Endodermal cell (in vitro differentiated cells): ENCODE results near the gene GAGE12J. TPM values are rescaled to one million over a fixed set of nuclear protein-coding genes. Genes with fewer than 3 reads are reported as not detected.
"Not testable (repeated sequence)": the region's sequence is repeated elsewhere in the genome, so short reads cannot be mapped to it uniquely, and the experiment has no call there.

ENCODE experiments used
- DNase-seq: peaks from one replicate; pipeline ENCODE4 v3.0.0-alpha.2; 2017
- H3K27ac ChIP-seq: 2 replicates; pipeline ENCODE4 v1.5.1; 2013; ENCODE audit warnings: mild to moderate bottlenecking, low read depth, low read length, moderate library complexity
- H3K27me3 ChIP-seq: 2 replicates; pipeline ENCODE4 v1.6.1; 2013; ENCODE audit warnings: mild to moderate bottlenecking, low read length, moderate library complexity; ENCODE audit not compliant: insufficient read depth, control insufficient read depth, poor library complexity, severe bottlenecking
- H3K36me3 ChIP-seq: 2 replicates; pipeline ENCODE4 v1.7.0; 2013; ENCODE audit warnings: mild to moderate bottlenecking, low read length, moderate library complexity; ENCODE audit not compliant: control insufficient read depth, insufficient read depth
- H3K4me1 ChIP-seq: one replicate; pipeline ENCODE4 v1.7.0; 2013; ENCODE audit warnings: low read length; ENCODE audit not compliant: control insufficient read depth, insufficient read depth
- H3K4me3 ChIP-seq: 2 replicates; pipeline ENCODE4 v1.5.1; 2013; ENCODE audit warnings: mild to moderate bottlenecking, low read length, moderate library complexity
- H3K9ac ChIP-seq: 2 replicates; pipeline ENCODE4 v1.6.1; 2013; ENCODE audit warnings: mild to moderate bottlenecking, low read length, moderate library complexity; ENCODE audit not compliant: poor library complexity, severe bottlenecking; ENCODE audit errors: extremely low read depth
- H3K9me3 ChIP-seq: 2 replicates; pipeline ENCODE4 v1.6.1; 2013; ENCODE audit warnings: mild to moderate bottlenecking, low read length, moderate library complexity; ENCODE audit not compliant: control insufficient read depth
- H3K27ac Mint-ChIP-seq: 2 replicates; pipeline ENCODE4 v1.8.0; 2020; ENCODE audit warnings: mixed read lengths
- H3K27me3 Mint-ChIP-seq: 2 replicates; pipeline ENCODE4 v1.8.0; 2021; ENCODE audit warnings: mild to moderate bottlenecking, mixed read lengths; ENCODE audit not compliant: insufficient read depth
- H3K36me3 Mint-ChIP-seq: 2 replicates; pipeline ENCODE4 v1.8.0; 2020; ENCODE audit warnings: low read depth, mixed read lengths
- H3K4me1 Mint-ChIP-seq: 2 replicates; pipeline ENCODE4 v1.8.0; 2020; ENCODE audit warnings: mixed read lengths
- H3K4me3 Mint-ChIP-seq: 2 replicates; pipeline ENCODE4 v1.8.0; 2020; ENCODE audit warnings: mild to moderate bottlenecking, moderate library complexity, mixed read lengths
- H3K9me3 Mint-ChIP-seq: 2 replicates; pipeline ENCODE4 v1.8.0; 2020; ENCODE audit warnings: mild to moderate bottlenecking, mixed read lengths
- CTCF ChIP-seq: fragments of 200-600 bp; sonication (generic); conservative IDR thresholded peaks from 2 replicates; pipeline ENCODE4 v1.5.0; 2021; ENCODE audit warnings: antibody characterized with exemption, mild to moderate bottlenecking
- WGBS, 2 experiments: methylation state at CpG; one replicate each; pipeline versions ENCODE4 v1.1.5 to v1.1.7; 2013; ENCODE audit warnings: missing lambda C conversion rate in 2 of 2, mixed read lengths in 1 of 2; ENCODE audit not compliant: insufficient coverage in 1 of 2, insufficient read length in 1 of 2; 5-methylcytosine and 5-hydroxymethylcytosine counted together
- total RNA-seq, 2 donors: library from RNA; stranded (reverse); fragmentation: NEBNext Ultra II Directional in 1 of 2; extraction: Animal tissue kit (Norgen Biotek cat#: 25700) in 1 of 2; gene quantifications; 2 replicates in 1 of 2; 3 replicates in 1 of 2; pipeline ENCODE4 v1.2.1, GENCODE V29; 2021

GAGE12J gene
- total RNA-seq, 2 donors from 2014 or later = not detected

- Mint-ChIP-seq H3K36me3 (no peaks in the 10 kb centered on the region), H3K9me3 (peaks cover 53% of the 10 kb centered on the region), H3K27me3 (no peaks in the 10 kb centered on the region), H3K27ac (no peak overlapping the region), H3K4me3 (no peak overlapping the region), H3K4me1 (peaks cover 2% of the 10 kb centered on the region)
- WGBS, 2 experiments = 78 to 100% methylated on average over 1 to 2 of the region's 2 CpGs
- Histone ChIP-seq H3K27me3 (no peaks in the 10 kb centered on the region), H3K4me1 (no peaks in the 10 kb centered on the region), H3K27ac (no peak overlapping the region), H3K9ac (no peak overlapping the region), H3K4me3 (no peak overlapping the region), H3K36me3 (no peaks in the 10 kb centered on the region), H3K9me3 (no peaks in the 10 kb centered on the region)
- DNase-seq = no peak
- TF ChIP-seq CTCF = no peak
Measured at GRCh38 chrX:49312176-49312575, 9.7 kb upstream of the GAGE12J start.

- TF ChIP-seq CTCF = no peak
- Mint-ChIP-seq H3K9me3 (peaks cover 35% of the 10 kb centered on the region), H3K4me1 (no peaks in the 10 kb centered on the region), H3K4me3 (no peak overlapping the region), H3K27ac (no peak overlapping the region), H3K36me3 (no peaks in the 10 kb centered on the region), H3K27me3 (no peaks in the 10 kb centered on the region)
- H3K4me1 ChIP-seq = no peaks in the 10 kb centered on the region
- no peak overlapping the region for H3K9ac ChIP-seq
- no peak overlapping the region for H3K27ac ChIP-seq
- H3K9me3 ChIP-seq = no peaks in the 10 kb centered on the region
- H3K4me3 ChIP-seq = no peak overlapping the region
- no peaks in the 10 kb centered on the region for H3K27me3 ChIP-seq
- H3K36me3 ChIP-seq = no peaks in the 10 kb centered on the region
- no peak for DNase-seq
- 84% methylated on average over 4 of the region's 4 CpGs; no CpG with 5 or more reads in 1 of the 2 experiments for WGBS, 2 experiments
Measured at GRCh38 chrX:49316085-49316484, 5.8 kb upstream of the GAGE12J start.

GRCh38 chrX:49322266-49322665 lies 429 bp downstream of the GAGE12J start:
- H3K27ac Mint-ChIP-seq = not testable (repeated sequence)
- 100% methylated on average over 3 of the region's 27 CpGs; no CpG with 5 or more reads in 1 of the 2 experiments for WGBS, 2 experiments

GRCh38 chrX:49323735-49324134 lies 1.9 kb downstream of the GAGE12J start:
- H3K36me3 Mint-ChIP-seq, H3K27ac Mint-ChIP-seq, H3K27ac ChIP-seq, H3K9ac ChIP-seq, DNase-seq, H3K9me3 Mint-ChIP-seq, H3K4me1 ChIP-seq, H3K9me3 ChIP-seq, H3K4me3 ChIP-seq, H3K27me3 Mint-ChIP-seq, H3K36me3 ChIP-seq, H3K4me1 Mint-ChIP-seq, H3K4me3 Mint-ChIP-seq, H3K27me3 ChIP-seq: not testable (repeated sequence)
- WGBS, 2 experiments = no CpG with 5 or more reads among the region's 7 CpGs

More at GRCh38 chrX:49322266-49322665, 429 bp downstream of the GAGE12J start:
- not testable (repeated sequence) for H3K36me3 Mint-ChIP-seq, DNase-seq, H3K4me3 ChIP-seq, H3K4me1 ChIP-seq, H3K36me3 ChIP-seq, H3K4me1 Mint-ChIP-seq, H3K4me3 Mint-ChIP-seq, H3K27me3 Mint-ChIP-seq, H3K27ac ChIP-seq, H3K9ac ChIP-seq, H3K9me3 Mint-ChIP-seq, H3K9me3 ChIP-seq, H3K27me3 ChIP-seq

GRCh38 chrX:49330421-49330820 lies 8.6 kb downstream of the GAGE12J start:
- H3K27me3 Mint-ChIP-seq, H3K27me3 ChIP-seq, H3K4me3 Mint-ChIP-seq, H3K4me1 ChIP-seq, H3K9me3 Mint-ChIP-seq, DNase-seq, H3K36me3 ChIP-seq, H3K27ac ChIP-seq, H3K36me3 Mint-ChIP-seq, H3K4me1 Mint-ChIP-seq, H3K9me3 ChIP-seq, H3K27ac Mint-ChIP-seq, H3K4me3 ChIP-seq, H3K9ac ChIP-seq: not testable (repeated sequence)
- no CpG with 5 or more reads among the region's 11 CpGs for WGBS, 2 experiments

GRCh38 chrX:49331282-49331681 lies 9.4 kb downstream of the GAGE12J start, which contains the start of gene GAGE13:
TSS of gene GAGE13 (plus strand) at chrX:49331582. CDS start at chrX:49332738, 1,156 bp downstream.
- not testable (repeated sequence) for H3K9me3 Mint-ChIP-seq, H3K4me3 ChIP-seq, H3K9me3 ChIP-seq, H3K27ac ChIP-seq, H3K27ac Mint-ChIP-seq, H3K36me3 ChIP-seq, H3K4me3 Mint-ChIP-seq, H3K4me1 ChIP-seq, DNase-seq, H3K9ac ChIP-seq, H3K27me3 ChIP-seq, H3K4me1 Mint-ChIP-seq, H3K36me3 Mint-ChIP-seq, H3K27me3 Mint-ChIP-seq
- WGBS, 2 experiments = no CpG with 5 or more reads among the region's 16 CpGs
